ENCODE measurements around the gene CACNA1C. TPM values are rescaled to one million over a fixed set of nuclear protein-coding genes. Genes with fewer than 3 reads are reported as not detected.

The CACNA1C gene
- total RNA-seq, 1 experiment from 2014 or later = 1.1 TPM

GRCh38 chr12:2195085-2195484 is 142.3 kb downstream of the CACNA1C start:
- H3K79me1 ChIP-seq (ENCODE audit: insufficient read depth, low read depth, low read length, poor library complexity, severe bottlenecking) = no peaks in the 10 kb centered on the region
- no peak overlapping the region for H3K56ac ChIP-seq (ENCODE audit: insufficient read length, low read depth, low read length)
- no peak overlapping the region for H2BK20ac ChIP-seq (ENCODE audit: low read depth, low read length, poor library complexity, severe bottlenecking)
- no peak overlapping the region for H3K9ac ChIP-seq (ENCODE audit: extremely low read depth, insufficient read length, low read length)
- no peak overlapping the region for H3K14ac ChIP-seq (ENCODE audit: insufficient read depth, low read length)
- no CpG with 5 or more reads among the region's 5 CpGs for WGBS (ENCODE audit: extremely low coverage, insufficient read length, low lambda C conversion rate)
- no peak overlapping the region for H3K23ac ChIP-seq (ENCODE audit: insufficient read length, low read depth, low read length)
- H3T11ph ChIP-seq (ENCODE audit: low read length) = no peak overlapping the region
- H3K27me3 ChIP-seq (ENCODE audit: insufficient read depth, low read length) = no peaks in the 10 kb centered on the region
- no peak overlapping the region for H3K18ac ChIP-seq (ENCODE audit: insufficient read length, low read depth, low read length)
- H2BK15ac ChIP-seq (ENCODE audit: low read depth, low read length) = no peak overlapping the region
- no peak overlapping the region for H2BK120ac ChIP-seq (ENCODE audit: low read depth, low read length, poor library complexity, severe bottlenecking)
- Mint-ChIP-seq H3K9me3 (no peaks in the 10 kb centered on the region; a peak in 2 of 5 replicates), H3K27me3 (ENCODE audit: low read depth) (no peaks in the 10 kb centered on the region), H3K36me3 (ENCODE audit: insufficient read depth in 1 of 3, low read depth in 3 of 3) (no peaks in the 10 kb centered on the region), H3K4me1 (peaks cover 61 to 69% of the 10 kb centered on the region in 2 experiments), H3K4me3 (no peak overlapping the region), H3K27ac (no peak overlapping the region)
- H4K5ac ChIP-seq (ENCODE audit: insufficient read length, low read depth, low read length) = no peak overlapping the region
- no peak for TF ChIP-seq CTCF (conservative IDR thresholded peaks at IDR 0.05)
- no peak overlapping the region for H2AFZ ChIP-seq (ENCODE audit: low read length)
- H3K4ac ChIP-seq (ENCODE audit: low read depth, low read length) = no peak overlapping the region
- H3K23me2 ChIP-seq (ENCODE audit: insufficient read length, low read depth, low read length, poor library complexity, severe bottlenecking) = no peaks in the 10 kb centered on the region
- H4K8ac ChIP-seq (replicated peaks; ENCODE audit: insufficient read length, low read depth, low read length) = no peak overlapping the region
- H3K4me1 ChIP-seq (ENCODE audit: insufficient read depth, low read length) = peaks cover 19% of the 10 kb centered on the region; the same call in 1 of the 2 replicates
- H3K79me2 ChIP-seq (ENCODE audit: insufficient read depth, low read length) = no peaks in the 10 kb centered on the region
- no peak overlapping the region for H3K27ac ChIP-seq (ENCODE audit: insufficient read length, low read depth, low read length)
- no peaks in the 10 kb centered on the region for H4K20me1 ChIP-seq (ENCODE audit: control insufficient read depth, insufficient read depth, insufficient read length)
- no peak overlapping the region for H2AK5ac ChIP-seq (ENCODE audit: insufficient read length, low read length)
- H4K91ac ChIP-seq (ENCODE audit: insufficient read length, low read depth, low read length) = no peak overlapping the region
- no peaks in the 10 kb centered on the region for H3K9me3 ChIP-seq (ENCODE audit: control insufficient read depth, low read depth, low read length)
- no peak overlapping the region for H2BK5ac ChIP-seq (ENCODE audit: insufficient read length, low read length)
- H2BK12ac ChIP-seq (ENCODE audit: insufficient read length, low read depth, low read length) = no peak overlapping the region
- DNase-seq = no peak
- H3K4me2 ChIP-seq (ENCODE audit: insufficient read depth, insufficient read length, low read length) = no peak overlapping the region

Measured in H9 (cell line).